ENCODE measurements around the gene ZNF414.

The ZNF414 gene

GRCh38 chr19:8519388-8519787 is 5.4 kb upstream of the ZNF414 start:
- no peak overlapping the region for H3K27ac ChIP-seq (replicated peaks)
- DNase-seq (ENCODE audit: low read depth in 1 of 2, low spot score in 1 of 2) = no peak
- TF ChIP-seq POLR2AphosphoS5 (IDR thresholded peaks at IDR 0.05; ENCODE audit: low read depth) (peak; percentile 57), CTCF (IDR thresholded peaks at IDR 0.05; ENCODE audit: insufficient read depth, low read length) (no peak)
- H3K4me3 ChIP-seq (replicated peaks; ENCODE audit: insufficient read depth, low read length) = no peak overlapping the region
- no peaks in the 10 kb centered on the region for H3K27me3 ChIP-seq (ENCODE audit: insufficient read depth, poor library complexity, severe bottlenecking)

DNA sequence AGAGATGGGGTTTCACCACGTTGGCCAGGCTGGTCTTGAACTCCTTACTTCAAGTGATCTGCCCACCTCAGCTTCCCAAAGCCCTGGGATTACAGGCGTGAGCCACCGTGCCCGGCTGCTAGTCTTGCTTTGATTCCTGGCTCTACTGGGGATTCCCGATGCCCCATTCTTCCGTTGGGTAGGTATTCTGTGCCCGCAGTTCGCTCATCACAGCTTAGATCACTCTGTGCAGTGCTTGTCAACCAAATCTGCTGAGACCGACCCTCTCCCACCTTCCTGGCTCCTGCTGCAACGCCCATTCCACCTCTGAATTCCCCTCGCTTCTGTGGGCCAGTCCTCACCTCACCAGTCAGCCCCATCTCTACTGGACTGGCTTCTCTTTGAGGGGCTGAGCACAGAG is 4.6 kb upstream of the ZNF414 start:
- Histone ChIP-seq H3K4me3 (replicated peaks; ENCODE audit: insufficient read depth, low read length) (no peak overlapping the region), H3K27ac (replicated peaks) (peak overlapping the region; percentile 70), H3K27me3 (ENCODE audit: insufficient read depth, poor library complexity, severe bottlenecking) (no peaks in the 10 kb centered on the region)
- no peak for DNase-seq (ENCODE audit: low read depth in 1 of 2, low spot score in 1 of 2)
- TF ChIP-seq REST (IDR thresholded peaks at IDR 0.05; ENCODE audit: insufficient replicate concordance, low read depth) = no peak
- TF ChIP-seq CTCF (IDR thresholded peaks at IDR 0.05; ENCODE audit: insufficient read depth, low read length) = no peak
- no peak for TF ChIP-seq SPI1 (IDR thresholded peaks at IDR 0.05; ENCODE audit: borderline replicate concordance, low read depth)
- no peak for TF ChIP-seq GABPA (IDR thresholded peaks at IDR 0.05; ENCODE audit: low read depth)

DNA sequence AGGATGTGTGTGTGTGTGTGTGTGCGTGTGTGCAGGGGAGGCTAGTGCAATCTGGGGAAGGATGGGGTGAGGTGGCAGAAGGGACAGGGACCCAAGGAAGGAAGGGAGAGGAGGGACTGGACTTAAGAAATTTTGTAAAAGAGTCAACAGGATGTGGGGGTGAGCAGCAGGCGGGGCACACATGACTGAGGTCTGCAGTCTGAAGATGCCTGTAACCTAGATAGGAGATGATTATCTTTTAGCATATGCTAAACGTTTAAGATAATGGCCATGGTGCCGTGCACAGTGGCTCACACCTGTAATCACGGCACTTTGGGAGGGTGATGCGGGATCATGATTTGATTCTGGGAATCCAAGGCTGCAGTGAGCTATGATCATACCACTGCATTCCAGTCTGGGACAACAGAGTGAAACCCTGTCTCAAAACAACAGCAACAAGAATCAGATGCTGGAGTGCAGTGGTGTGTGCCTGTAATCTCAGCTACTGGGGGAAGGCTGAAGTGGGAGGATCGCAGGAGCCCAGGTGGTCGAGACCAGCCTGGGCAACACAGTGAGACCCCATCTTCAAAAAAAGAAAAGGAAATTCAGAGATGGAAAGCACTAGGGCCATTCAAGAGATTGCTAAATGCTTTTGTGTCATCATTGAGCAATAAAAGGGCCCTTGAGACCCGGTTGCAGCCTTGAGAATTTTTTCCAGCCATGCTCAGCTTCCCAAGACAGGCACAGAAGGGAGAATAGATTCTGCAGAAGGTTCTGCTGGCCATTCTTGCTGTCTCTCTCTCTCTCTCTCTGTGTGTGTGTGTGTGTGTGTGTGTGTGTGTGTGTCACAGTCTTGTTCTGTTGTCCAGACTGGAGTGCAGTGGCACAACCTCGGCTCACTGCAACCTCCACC is 3.8 kb upstream of the ZNF414 start:
- DNase-seq (ENCODE audit: low read depth in 1 of 2, low spot score in 1 of 2) = peak; percentile 85 to 90
- H3K4me3 ChIP-seq (replicated peaks; ENCODE audit: insufficient read depth, low read length) = no peak overlapping the region
- TF ChIP-seq REST (IDR thresholded peaks at IDR 0.05; ENCODE audit: insufficient replicate concordance, low read depth) (no peak), POLR2AphosphoS5 (IDR thresholded peaks at IDR 0.05; ENCODE audit: low read depth) (peak; percentile 86), GABPA (IDR thresholded peaks at IDR 0.05; ENCODE audit: low read depth) (0 out of 2 replicates have a peak, but pooled peaks have one; percentile 21), CTCF (IDR thresholded peaks at IDR 0.05; ENCODE audit: insufficient read depth, low read length) (no peak), SPI1 (IDR thresholded peaks at IDR 0.05; ENCODE audit: borderline replicate concordance, low read depth) (peak; percentile 30; the same call in 1 of the 2 replicates)
- no peaks in the 10 kb centered on the region for H3K27me3 ChIP-seq (ENCODE audit: insufficient read depth, poor library complexity, severe bottlenecking)
- H3K27ac ChIP-seq (replicated peaks) = peak overlapping the region; percentile 70
